GM12875 (cell line): ENCODE measurements around the gene CRHR2.

Source experiments
- H3K4me3 ChIP-seq: one replicate; pipeline ENCODE4 v1.5.1; 2011; ENCODE audit warnings: low read depth, low read length, control low read depth
- TF ChIP-seq, protein P1 (sequence below): IDR thresholded peaks from 2 replicates; pipeline ENCODE4 v1.5.1; 2011; ENCODE audit warnings: low read depth, mild to moderate bottlenecking, control low read depth, inconsistent platforms, low read length, moderate library complexity, borderline replicate concordance; ENCODE audit not compliant: insufficient read depth

CRHR2 gene

DNA sequence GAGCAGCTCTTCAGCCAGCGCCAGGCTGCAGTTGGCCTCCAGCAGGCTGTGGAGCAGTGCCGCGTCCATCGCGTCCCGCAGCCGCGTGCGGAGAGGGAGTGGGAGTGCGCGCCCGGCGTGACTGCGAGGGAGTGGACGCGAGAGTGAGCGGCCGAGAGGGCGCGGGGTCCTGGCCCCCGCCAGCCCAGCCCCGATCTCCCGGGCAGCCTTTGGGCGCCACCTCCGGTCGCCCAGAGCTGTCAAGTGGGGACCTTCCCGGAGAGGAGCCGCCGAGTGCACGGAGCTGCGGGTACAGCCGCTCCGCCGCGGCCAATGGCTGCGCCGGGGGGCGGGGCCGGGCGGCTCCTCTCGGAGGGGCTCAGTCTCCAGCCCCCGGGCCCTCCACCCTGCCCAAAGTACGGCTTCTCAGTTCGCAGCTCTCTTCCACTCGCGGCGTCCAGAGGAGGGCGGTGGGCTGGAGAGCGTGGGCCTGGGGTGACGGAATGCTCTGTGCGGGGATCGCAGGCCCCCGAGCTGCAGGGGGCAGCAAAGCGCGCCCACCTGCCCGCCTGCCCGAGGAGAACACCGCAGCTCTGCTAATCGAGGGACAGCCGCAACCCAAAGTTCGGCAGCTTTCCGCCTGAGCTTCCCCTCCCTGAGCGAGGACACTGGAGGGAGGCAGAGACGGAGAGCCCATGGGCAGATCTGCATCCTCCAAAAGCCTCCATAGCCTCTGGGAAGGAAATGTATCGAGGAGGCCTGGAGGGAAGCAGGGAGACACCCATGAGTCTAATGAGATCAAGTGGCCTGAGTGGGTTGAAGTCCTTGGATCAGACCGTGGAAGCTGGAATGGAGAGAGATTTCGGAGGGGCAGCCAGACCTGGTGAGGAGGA lies at the start of gene CRHR2:
Gene CRHR2 (minus strand): TSS at position 245 of the 872 bp plus-strand sequence. CDS start 176 bp downstream, at position 69.
- H3K4me3 ChIP-seq: no peak within 1 kb of the TSS

DNA sequence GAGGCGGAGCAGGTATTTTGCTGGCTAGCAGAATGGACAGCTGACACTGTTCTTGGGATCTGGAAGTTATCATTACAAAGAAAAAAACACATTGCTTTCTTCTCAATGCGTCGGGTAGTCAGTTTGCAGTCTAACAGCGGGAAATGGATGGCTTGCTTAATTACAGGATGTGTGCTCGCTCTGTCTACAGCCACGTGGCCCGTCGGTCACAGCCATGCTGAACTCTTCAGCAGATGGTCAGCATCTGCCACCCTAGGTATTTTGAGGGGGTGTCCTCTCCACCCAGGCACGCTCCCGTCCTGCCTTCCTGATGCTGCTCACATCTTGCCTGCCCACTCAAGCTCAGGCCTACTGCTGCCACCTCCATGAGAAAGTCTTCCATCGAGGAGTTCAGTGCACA lies 49.3 kb upstream of the CRHR2 start:
- TF ChIP-seq, protein P1, sequence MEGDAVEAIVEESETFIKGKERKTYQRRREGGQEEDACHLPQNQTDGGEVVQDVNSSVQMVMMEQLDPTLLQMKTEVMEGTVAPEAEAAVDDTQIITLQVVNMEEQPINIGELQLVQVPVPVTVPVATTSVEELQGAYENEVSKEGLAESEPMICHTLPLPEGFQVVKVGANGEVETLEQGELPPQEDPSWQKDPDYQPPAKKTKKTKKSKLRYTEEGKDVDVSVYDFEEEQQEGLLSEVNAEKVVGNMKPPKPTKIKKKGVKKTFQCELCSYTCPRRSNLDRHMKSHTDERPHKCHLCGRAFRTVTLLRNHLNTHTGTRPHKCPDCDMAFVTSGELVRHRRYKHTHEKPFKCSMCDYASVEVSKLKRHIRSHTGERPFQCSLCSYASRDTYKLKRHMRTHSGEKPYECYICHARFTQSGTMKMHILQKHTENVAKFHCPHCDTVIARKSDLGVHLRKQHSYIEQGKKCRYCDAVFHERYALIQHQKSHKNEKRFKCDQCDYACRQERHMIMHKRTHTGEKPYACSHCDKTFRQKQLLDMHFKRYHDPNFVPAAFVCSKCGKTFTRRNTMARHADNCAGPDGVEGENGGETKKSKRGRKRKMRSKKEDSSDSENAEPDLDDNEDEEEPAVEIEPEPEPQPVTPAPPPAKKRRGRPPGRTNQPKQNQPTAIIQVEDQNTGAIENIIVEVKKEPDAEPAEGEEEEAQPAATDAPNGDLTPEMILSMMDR: no peak
- no peak overlapping the region for H3K4me3 ChIP-seq

More for the DNA sequence above, at the start of gene CRHR2:
- TF ChIP-seq, protein P1: no peak

DNA sequence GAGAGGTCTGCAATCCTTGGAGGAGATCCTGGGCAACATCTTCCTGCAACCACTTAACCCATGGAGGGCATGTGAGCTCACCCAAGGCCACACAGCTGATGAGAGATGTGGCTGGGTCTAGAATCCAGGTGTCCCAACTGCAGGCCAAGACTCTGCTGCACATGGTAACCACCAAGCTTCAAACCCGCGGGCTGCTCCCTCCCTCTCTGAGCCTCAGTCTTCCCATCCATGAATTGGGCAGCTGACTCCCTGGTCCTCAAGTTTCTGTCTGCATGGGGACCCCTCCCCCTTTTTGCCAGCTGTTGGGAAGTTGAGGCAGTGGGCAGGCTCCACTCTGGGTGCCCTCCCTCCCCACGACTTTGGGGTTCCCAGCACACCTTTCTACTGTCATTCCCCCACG lies 48.7 kb upstream of the CRHR2 start:
- TF ChIP-seq, protein P1: no peak
- H3K4me3 ChIP-seq: no peak overlapping the region

DNA sequence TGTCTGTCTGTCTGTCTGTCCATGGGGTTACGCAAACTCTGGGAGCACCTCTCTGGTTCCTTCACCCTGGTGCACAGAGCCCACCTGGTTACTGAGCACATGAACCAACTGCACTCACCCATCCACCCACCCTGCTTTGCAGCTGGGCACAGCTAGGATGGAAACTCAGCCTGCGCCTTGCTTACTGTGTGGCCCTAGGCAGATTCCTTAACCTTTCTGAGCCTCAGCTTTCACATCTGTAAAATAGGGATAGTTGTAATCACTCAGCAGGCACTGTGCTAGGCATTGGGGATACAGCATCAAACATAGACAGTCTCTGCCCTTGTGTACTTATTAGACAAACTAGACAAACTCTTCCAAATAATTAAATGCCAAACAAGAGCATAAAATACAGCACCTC lies 47.8 kb upstream of the CRHR2 start:
- TF ChIP-seq, protein P1: no peak
- H3K4me3 ChIP-seq: no peak overlapping the region

DNA sequence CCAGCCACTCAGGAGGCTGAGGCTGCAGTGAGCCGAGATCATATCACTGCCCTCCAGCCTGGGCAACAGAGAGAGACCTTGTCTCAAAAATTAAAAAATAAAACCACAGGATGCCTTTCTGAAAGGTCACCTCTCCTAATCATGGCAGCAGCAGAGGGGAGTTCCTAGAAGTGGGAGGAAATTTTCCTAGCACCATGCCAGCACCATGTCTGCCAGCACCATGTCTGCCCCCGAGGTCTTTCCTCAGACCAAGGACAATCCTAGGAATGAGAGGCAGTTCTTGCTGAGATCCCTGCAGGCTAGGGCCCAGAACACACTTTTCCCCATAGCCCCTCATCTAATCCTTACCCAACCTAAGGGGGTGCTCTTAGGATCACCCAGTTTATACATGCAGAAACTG lies 47.4 kb upstream of the CRHR2 start:
- TF ChIP-seq, protein P1: no peak
- no peak overlapping the region for H3K4me3 ChIP-seq

DNA sequence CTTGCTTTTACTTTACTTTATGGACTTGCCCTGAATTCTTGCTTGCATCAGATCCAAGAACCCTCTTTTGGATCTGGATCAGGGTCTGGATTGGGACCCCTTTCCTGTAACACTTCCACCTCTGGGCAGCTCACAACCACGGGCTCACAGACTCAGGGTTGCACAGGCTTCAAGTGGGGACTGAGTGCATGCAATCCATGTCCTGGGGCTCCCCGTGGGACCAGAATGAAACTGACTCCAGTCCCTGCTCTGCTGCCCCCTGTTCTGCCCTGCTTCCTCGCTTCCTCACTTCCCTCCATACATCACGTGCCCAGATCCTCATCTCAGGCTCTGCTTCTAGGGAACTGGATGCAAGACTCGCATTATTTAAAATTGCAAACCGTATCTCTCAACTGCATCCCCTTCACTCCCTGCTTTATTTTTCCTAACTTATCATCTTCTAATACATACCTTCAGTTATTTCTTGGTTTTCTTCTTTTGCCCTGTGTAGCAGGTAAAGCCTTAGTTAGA lies 46.4 kb upstream of the CRHR2 start:
- TF ChIP-seq, protein P1: no peak
- H3K4me3 ChIP-seq: no peak overlapping the region
